GM04504 (cell line): ENCODE measurements around the gene ARMC9.
"Not testable (repeated sequence)": the region's sequence is repeated elsewhere in the genome, so short reads cannot be mapped to it uniquely, and the experiment has no call there.

Source experiments
- DNase-seq: peaks from one replicate; pipeline ENCODE4 v3.0.0-alpha.2; 2012; ENCODE audit warnings: low read depth

The ARMC9 gene

GRCh38 chr2:231244382-231245248 is 46.2 kb downstream of the ARMC9 start:
- DNase-seq = no peak

GRCh38 chr2:231245249-231246094 is 47.0 kb downstream of the ARMC9 start:
- no peak for DNase-seq

GRCh38 chr2:231246171-231246842 is 47.9 kb downstream of the ARMC9 start:
- DNase-seq = no peak

GRCh38 chr2:231250146-231250545 is 51.7 kb downstream of the ARMC9 start:
- peak; percentile 57 for DNase-seq

- DNase-seq = no peak
Measured at GRCh38 chr2:231250698-231251097, 52.3 kb downstream of the ARMC9 start.

- DNase-seq = not testable (repeated sequence)
Measured at GRCh38 chr2:231253292-231253691, 54.9 kb downstream of the ARMC9 start.

GRCh38 chr2:231256494-231256893 is 58.1 kb downstream of the ARMC9 start:
- no peak for DNase-seq

- no peak for DNase-seq
Measured at GRCh38 chr2:231257763-231258162, 59.3 kb downstream of the ARMC9 start.

GRCh38 chr2:231258701-231259100 is 60.3 kb downstream of the ARMC9 start:
- no peak for DNase-seq

- DNase-seq = no peak
Measured at GRCh38 chr2:231259104-231259503, 60.7 kb downstream of the ARMC9 start.

- DNase-seq = no peak
Measured at GRCh38 chr2:231260442-231261208, 62.2 kb downstream of the ARMC9 start.

- no peak for DNase-seq
Measured at GRCh38 chr2:231263118-231263831, 64.8 kb downstream of the ARMC9 start.

GRCh38 chr2:231270221-231271114 is 72.0 kb downstream of the ARMC9 start:
- no peak for DNase-seq

GRCh38 chr2:231272991-231273390 is 74.6 kb downstream of the ARMC9 start:
- DNase-seq = no peak

- no peak for DNase-seq
Measured at GRCh38 chr2:231276987-231277386, 78.6 kb downstream of the ARMC9 start.

GRCh38 chr2:231277962-231278361 is 79.5 kb downstream of the ARMC9 start:
- DNase-seq = no peak

GRCh38 chr2:231278868-231279267 is 80.4 kb downstream of the ARMC9 start:
- no peak for DNase-seq

- no peak for DNase-seq
Measured at GRCh38 chr2:231280846-231281245, 82.4 kb downstream of the ARMC9 start.

- no peak for DNase-seq
Measured at GRCh38 chr2:231284296-231284695, 85.9 kb downstream of the ARMC9 start.

- no peak for DNase-seq
Measured at GRCh38 chr2:231286964-231287363, 88.5 kb downstream of the ARMC9 start.
